LNCAP (cell line): Measurements from ENCODE around the gene LPCAT1.

Experiments used
- TF ChIP-seq, protein P1 (sequence below): fragments of 450-650 bp; IDR thresholded peaks from 2 replicates; pipeline ENCODE4 v1.5.1; 2017; ENCODE audit warnings: mild to moderate bottlenecking

LPCAT1 gene

GRCh38 chr5:1446602-1447343 is 77.0 kb downstream of the LPCAT1 start:
- TF ChIP-seq, protein P1, sequence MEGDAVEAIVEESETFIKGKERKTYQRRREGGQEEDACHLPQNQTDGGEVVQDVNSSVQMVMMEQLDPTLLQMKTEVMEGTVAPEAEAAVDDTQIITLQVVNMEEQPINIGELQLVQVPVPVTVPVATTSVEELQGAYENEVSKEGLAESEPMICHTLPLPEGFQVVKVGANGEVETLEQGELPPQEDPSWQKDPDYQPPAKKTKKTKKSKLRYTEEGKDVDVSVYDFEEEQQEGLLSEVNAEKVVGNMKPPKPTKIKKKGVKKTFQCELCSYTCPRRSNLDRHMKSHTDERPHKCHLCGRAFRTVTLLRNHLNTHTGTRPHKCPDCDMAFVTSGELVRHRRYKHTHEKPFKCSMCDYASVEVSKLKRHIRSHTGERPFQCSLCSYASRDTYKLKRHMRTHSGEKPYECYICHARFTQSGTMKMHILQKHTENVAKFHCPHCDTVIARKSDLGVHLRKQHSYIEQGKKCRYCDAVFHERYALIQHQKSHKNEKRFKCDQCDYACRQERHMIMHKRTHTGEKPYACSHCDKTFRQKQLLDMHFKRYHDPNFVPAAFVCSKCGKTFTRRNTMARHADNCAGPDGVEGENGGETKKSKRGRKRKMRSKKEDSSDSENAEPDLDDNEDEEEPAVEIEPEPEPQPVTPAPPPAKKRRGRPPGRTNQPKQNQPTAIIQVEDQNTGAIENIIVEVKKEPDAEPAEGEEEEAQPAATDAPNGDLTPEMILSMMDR: no peak

- TF ChIP-seq, protein P1: no peak
Observed at GRCh38 chr5:1445689-1446601, 77.8 kb downstream of the LPCAT1 start.

DNA sequence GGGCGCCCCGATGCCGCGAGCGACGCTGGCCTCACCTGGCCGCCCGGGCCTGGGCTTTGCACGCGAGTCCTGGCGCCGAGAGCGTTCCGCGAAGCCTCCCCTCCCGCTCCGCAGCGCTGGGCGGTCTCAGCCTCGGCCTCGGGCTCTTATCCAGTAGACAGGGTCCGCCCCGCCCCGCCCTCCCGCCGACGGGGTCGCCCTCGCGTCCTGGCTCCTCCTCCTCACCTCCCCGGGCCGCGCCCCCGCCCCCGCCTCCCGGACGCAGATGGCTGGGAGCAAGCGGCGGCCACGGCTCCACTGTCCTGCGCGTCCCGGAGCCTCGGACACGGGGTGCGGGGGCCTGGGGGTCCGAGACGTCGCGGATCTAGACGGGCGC is 78.5 kb downstream of the LPCAT1 start, which contains the start of gene SLC6A3:
TSS of gene SLC6A3 (minus strand) at position 128 of the 376 bp plus-strand sequence. CDS start 2,243 bp downstream, outside the sequence.
- TF ChIP-seq, protein P1: no peak

DNA sequence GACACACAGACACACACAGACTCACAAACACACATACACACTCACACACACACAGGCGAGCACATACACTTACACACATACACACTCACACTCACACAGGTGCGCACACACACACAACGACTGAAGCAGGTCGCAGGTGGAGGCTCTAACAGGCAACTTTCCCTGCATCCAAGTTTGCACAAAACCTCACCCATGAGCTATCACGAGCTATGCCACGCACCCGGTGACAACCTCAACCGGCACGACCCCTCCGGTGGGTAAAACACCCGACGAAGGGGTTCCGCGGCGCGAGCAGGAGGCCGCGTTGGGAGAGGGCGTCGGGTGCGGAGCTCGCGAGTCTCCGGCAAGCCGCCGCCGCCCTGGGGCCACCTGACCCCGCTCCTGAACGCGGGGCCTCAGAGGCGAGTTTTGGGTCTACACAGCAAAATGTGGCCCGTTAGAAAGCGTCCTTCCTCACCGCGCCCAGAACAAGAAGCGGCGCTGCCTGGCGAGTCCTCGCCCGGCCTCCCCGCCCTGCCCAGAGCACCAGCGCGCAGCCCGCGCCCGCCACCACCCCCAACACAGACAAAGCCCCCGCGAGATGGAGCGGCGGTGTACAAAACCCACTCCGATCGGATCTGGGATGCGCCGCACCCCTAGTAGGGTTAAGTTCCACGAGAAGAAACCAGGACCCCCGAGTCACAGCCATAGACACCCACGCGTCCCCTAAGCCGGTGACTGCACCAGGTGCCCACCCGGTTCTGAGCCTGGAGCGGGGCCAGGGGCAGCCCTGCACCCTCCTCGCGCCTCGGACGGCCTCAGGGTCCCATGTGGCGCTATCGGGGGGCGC is 79.2 kb downstream of the LPCAT1 start:
- TF ChIP-seq, protein P1: no peak

DNA sequence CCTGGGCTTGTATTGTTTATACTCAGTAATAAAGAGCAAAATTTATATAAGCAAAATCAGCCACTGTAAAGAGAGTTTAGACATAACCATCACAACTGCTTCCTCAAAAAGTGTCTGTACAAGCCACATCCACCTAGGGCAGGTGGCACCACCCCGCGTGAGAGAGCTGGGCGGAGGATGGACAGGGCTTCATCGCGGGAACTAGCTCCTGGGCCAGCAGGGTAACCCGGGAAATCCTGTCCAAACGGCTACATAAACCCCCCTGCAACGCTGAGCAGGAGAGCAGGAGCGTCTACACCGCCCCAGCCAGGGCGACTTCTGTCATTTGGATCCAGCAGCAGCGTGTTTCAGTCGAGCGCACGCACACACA is 79.8 kb downstream of the LPCAT1 start:
- TF ChIP-seq, protein P1: no peak

DNA sequence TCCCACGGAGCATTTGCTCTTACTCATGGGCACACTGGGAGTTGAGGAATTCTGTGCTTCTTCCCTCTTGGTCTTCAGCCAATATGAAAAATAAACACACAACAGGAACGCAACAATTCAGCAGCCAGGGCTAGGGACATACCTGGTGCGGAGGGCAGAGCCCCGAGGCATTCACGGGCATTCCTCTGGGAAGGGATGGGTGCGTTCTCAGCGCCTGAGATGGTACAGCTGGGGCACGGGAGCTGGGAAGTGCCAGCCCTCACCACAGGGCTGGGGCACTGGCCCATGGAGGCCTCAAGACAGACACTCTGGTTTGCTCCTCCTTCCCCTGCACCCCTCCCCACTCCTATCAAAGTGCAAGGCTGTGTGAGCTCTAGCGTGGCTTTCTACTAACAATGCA is 80.6 kb downstream of the LPCAT1 start:
- TF ChIP-seq, protein P1: no peak
